Muscle layer of colon (tissue), 2 donors: ENCODE data around the gene FBLN7.

Source experiments
- H3K27ac ChIP-seq: one replicate; pipeline ENCODE4 v1.7.0; 2013; ENCODE audit warnings: low read depth, mild to moderate bottlenecking, low read length, moderate library complexity
- H3K27me3 ChIP-seq, 2 donors: one replicate each; pipeline ENCODE4 v1.7.0; 2013; ENCODE audit warnings: low read length in 2 of 2, mild to moderate bottlenecking in 2 of 2; ENCODE audit not compliant: insufficient read depth in 2 of 2, control insufficient read depth in 1 of 2
- H3K36me3 ChIP-seq: one replicate; pipeline ENCODE4 v1.7.0; 2013; ENCODE audit warnings: mild to moderate bottlenecking, low read length; ENCODE audit not compliant: insufficient read depth
- H3K4me1 ChIP-seq: one replicate; pipeline ENCODE4 v1.7.0; 2013; ENCODE audit warnings: mild to moderate bottlenecking, low read length; ENCODE audit not compliant: insufficient read depth
- H3K4me3 ChIP-seq, 2 donors: one replicate each; pipeline ENCODE4 v1.7.0; 2013; ENCODE audit warnings: low read length in 2 of 2, low read depth in 1 of 2, mild to moderate bottlenecking in 1 of 2, moderate library complexity in 1 of 2
- H3K9ac ChIP-seq: one replicate; pipeline ENCODE4 v1.7.0; 2013; ENCODE audit warnings: low read length
- H3K9me3 ChIP-seq: one replicate; pipeline ENCODE4 v1.7.0; 2013; ENCODE audit warnings: mild to moderate bottlenecking, low read length
- donor health status: abdominal sarcoma.
- donor health status: Adenocarcinoma of cecum.

FBLN7 gene

DNA sequence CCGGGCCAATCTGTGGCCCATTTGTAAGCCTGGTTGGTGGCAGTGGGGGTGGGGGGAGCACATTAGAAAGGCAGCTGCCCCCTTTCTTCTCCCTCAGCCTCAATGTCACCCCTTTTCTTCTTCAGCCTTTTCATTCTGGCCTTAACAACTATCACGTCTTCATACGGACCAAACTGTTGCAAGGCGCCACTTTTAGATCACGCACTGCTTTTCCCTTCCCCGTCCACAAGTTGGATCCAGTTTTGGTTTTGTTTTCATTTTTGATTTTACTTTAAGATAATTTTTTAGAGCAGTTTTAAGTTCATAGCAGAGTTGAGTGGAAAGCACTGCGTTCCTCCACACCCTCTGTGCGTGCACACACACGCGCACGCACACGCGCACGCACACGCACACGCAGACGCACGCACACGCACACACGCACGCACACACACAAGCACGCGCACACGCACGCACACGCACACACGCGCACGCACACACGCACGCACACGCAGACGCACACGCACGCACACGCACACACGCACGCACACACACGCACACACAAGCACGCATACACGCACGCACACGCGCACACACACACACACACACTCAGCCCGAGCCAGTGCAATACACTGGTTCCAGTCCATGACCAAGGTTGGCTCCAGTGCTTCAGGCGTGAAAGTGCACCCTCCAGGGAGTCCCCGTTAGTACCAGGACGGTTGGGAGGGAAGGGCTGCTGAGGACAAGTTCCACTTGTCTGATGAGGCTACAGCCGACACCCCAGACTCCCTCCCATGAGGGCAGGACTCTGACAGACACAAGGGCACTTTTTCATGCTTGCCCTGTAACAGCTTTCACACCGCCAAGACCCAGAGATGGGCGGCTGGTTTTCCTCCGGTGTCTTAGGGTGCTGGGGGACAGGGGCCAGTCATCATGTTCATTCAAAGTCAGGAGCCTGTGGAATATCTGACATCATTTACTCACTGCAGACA, 22.4 kb downstream of the FBLN7 start:
- no peaks in the 10 kb centered on the region for H3K27me3 ChIP-seq
- H3K36me3 ChIP-seq: no peaks in the 10 kb centered on the region
- H3K9ac ChIP-seq: no peak overlapping the region
- no peaks in the 10 kb centered on the region for H3K9me3 ChIP-seq
- no peak overlapping the region for H3K27ac ChIP-seq
- no peak overlapping the region for H3K4me3 ChIP-seq
- H3K4me1 ChIP-seq: no peaks in the 10 kb centered on the region

DNA sequence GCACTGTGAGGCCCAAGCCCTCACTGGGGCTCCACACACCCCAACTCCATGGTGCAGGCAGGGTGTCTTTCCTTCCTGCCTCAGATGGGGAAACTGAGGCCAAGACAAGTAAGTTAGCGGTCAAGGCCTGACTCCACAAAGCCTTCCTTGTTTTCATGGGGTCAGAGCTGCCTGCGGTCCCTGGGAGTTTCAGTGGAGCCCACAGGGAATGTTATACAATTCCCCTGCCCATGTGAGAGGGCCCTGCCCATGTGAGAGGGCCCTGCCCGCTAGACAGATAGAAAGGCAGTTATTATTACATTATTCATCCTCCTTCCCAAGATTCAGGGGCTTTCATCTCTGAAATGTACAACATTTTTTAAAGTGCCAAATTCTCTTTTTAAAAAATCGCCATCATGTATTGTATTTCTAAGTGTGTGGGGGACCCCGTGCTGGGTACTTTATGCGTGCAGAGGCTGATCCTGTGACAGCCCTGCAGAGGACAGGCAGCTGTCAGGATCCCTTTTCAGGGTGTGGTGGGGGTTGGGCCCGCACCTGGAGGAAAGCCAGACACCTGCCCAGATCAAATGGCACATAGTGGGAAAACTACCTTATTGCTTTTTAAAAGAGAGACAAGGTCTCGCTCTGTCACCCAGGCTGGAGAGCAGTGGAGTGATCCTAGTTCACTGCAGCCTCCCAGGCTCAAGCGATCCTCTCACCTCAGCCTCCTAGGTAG, 23.4 kb downstream of the FBLN7 start:
- H3K27ac ChIP-seq: no peak overlapping the region
- no peaks in the 10 kb centered on the region for H3K27me3 ChIP-seq
- H3K36me3 ChIP-seq: no peaks in the 10 kb centered on the region
- no peak overlapping the region for H3K4me3 ChIP-seq
- H3K9me3 ChIP-seq: no peaks in the 10 kb centered on the region
- no peak overlapping the region for H3K9ac ChIP-seq
- H3K4me1 ChIP-seq: no peaks in the 10 kb centered on the region

DNA sequence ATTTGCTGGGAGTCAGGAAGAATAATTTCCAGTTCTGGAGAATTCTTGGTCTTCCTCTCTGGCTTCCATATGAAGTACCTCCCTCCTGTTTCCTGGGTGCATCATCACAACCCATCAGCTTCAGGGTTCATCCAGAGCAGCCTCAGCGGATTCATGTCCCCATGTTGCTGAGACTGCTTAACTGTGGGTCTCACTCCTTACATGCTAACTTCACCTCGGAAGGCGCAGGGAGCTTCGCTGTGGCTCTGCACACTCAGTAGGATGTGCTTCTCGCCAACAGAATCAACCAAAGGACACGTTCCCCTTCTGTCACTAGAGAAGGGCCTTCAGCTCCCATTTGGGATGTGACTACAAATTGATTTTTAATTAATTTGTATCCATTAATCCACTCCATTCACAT, 24.2 kb downstream of the FBLN7 start:
- Histone ChIP-seq H3K9me3 (no peaks in the 10 kb centered on the region), H3K4me3 (no peak overlapping the region), H3K27me3 (no peaks in the 10 kb centered on the region), H3K27ac (no peak overlapping the region), H3K36me3 (no peaks in the 10 kb centered on the region), H3K4me1 (no peaks in the 10 kb centered on the region), H3K9ac (no peak overlapping the region)

DNA sequence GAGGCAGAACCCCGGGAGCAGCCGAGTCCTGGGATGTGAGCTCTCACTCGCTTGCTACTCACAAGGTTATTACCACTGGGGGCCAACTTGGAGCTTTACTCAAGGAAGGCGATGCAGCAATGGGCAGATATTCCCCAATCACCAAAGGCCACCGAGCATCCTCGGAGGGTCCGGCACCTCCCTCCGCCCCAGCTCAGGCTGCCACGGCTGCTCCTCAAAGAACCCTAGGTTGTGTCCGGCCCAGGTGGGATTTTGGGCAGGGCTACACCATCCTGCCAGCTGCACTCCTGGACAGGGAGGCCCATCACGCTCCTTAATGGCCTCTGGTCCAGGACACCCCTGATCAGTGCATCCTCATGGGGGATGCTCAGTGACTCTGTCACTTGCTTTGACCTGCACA, 24.8 kb downstream of the FBLN7 start:
- no peaks in the 10 kb centered on the region for H3K27me3 ChIP-seq
- no peak overlapping the region for H3K9ac ChIP-seq
- H3K36me3 ChIP-seq: no peaks in the 10 kb centered on the region
- H3K9me3 ChIP-seq: no peaks in the 10 kb centered on the region
- no peaks in the 10 kb centered on the region for H3K4me1 ChIP-seq
- no peak overlapping the region for H3K27ac ChIP-seq
- H3K4me3 ChIP-seq: no peak overlapping the region

DNA sequence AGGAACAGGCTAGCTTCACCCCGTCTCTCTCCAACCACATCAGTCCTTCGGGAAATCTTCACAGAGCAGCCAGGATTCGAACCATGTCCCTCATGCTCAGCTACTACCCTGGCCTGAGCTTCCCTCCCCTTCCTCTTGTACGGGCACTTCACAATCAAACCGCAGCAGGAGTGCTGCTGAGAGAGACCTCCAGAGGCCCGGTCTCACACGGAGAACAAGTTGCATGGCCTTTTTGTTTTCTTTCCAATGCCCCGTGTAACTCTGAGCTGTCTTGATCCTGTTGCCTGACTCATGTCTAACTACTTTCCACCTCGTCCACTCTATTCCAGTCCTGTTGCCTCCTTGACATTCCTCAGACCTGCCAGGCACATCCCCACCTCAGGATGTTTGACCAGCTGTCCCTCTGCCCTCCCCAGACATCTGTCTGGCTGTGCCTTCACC, 25.4 kb downstream of the FBLN7 start:
- no peaks in the 10 kb centered on the region for H3K4me1 ChIP-seq
- no peaks in the 10 kb centered on the region for H3K36me3 ChIP-seq
- no peak overlapping the region for H3K27ac ChIP-seq
- no peak overlapping the region for H3K4me3 ChIP-seq
- H3K9me3 ChIP-seq: no peaks in the 10 kb centered on the region
- no peak overlapping the region for H3K9ac ChIP-seq
- H3K27me3 ChIP-seq: no peaks in the 10 kb centered on the region

DNA sequence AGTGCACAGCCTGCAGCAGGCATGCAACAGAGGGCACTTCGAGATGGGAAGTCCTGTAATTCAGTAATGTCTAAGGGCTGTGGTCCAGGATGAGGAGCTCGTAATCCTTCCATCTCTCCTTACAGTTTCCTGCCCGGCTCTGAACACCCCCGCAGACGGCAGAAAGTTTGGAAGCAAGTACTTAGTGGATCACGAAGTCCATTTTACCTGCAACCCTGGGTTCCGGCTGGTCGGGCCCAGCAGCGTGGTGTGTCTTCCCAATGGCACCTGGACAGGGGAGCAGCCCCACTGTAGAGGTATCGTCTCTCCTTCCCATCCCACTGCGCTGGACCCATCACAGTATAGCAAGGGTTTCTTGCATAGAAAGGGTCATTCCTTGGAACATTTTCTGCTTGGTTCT, 26.7 kb downstream of the FBLN7 start:
- no peaks in the 10 kb centered on the region for H3K27me3 ChIP-seq
- no peak overlapping the region for H3K27ac ChIP-seq
- no peaks in the 10 kb centered on the region for H3K36me3 ChIP-seq
- H3K9ac ChIP-seq: no peak overlapping the region
- no peaks in the 10 kb centered on the region for H3K9me3 ChIP-seq
- H3K4me1 ChIP-seq: no peaks in the 10 kb centered on the region
- H3K4me3 ChIP-seq: no peak overlapping the region

DNA sequence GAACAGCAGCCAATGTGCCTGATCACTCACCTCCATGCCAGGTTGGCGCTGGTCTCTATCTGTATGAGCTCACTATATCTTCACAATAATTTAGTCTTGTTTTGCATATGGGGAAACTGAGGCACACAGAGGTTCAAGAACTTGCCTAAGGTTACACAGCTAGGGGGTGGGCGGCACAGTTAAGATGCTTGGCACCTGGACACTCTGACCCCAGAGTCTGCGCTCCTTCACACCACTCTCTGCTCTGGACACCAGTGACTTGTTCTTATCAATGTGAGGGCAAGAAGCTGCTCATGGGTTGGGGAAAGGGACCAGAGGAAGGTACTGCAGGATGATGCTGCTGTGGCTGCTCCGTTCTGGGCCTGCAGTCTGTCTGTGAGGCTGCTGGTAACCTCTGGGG, 27.1 kb downstream of the FBLN7 start:
- H3K27me3 ChIP-seq: no peaks in the 10 kb centered on the region
- no peak overlapping the region for H3K4me3 ChIP-seq
- H3K36me3 ChIP-seq: no peaks in the 10 kb centered on the region
- H3K27ac ChIP-seq: no peak overlapping the region
- no peaks in the 10 kb centered on the region for H3K9me3 ChIP-seq
- H3K4me1 ChIP-seq: no peaks in the 10 kb centered on the region
- H3K9ac ChIP-seq: no peak overlapping the region

DNA sequence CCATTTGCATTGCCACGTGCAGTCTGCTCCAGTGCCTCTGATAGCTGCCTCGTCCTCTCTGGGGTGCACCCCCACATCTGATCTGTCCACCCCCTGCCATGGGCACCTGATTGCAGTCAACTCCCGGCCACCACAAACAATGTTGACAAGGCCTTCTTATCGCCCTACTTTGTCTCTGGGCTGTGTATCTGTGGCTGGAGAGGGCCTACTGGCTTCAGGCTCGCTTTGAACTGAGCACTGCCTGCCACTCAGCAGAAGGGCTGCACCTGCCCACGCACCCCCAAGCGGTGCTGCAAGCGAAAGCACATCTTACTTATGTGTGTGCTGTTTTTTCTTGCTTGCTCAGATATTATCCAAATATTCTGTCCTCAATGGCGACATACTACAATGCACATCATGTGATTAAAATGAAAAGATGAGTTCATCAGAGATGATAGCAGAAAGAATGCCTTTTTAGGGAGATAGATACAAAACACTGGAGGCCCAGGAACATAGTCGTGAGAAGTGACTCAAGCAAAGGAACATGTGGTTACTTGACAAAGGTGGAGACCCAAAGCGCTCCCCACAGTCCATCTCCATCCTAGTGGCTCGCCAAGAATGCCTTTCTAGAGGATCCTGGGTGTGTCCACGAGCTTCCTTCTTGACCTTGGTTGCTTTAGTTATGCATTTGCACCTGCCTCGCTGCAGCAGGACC, 28.8 kb downstream of the FBLN7 start:
- Histone ChIP-seq H3K4me3 (no peak overlapping the region), H3K9ac (no peak overlapping the region), H3K4me1 (no peaks in the 10 kb centered on the region), H3K9me3 (no peaks in the 10 kb centered on the region), H3K27ac (no peak overlapping the region), H3K27me3 (no peaks in the 10 kb centered on the region), H3K36me3 (no peaks in the 10 kb centered on the region)

DNA sequence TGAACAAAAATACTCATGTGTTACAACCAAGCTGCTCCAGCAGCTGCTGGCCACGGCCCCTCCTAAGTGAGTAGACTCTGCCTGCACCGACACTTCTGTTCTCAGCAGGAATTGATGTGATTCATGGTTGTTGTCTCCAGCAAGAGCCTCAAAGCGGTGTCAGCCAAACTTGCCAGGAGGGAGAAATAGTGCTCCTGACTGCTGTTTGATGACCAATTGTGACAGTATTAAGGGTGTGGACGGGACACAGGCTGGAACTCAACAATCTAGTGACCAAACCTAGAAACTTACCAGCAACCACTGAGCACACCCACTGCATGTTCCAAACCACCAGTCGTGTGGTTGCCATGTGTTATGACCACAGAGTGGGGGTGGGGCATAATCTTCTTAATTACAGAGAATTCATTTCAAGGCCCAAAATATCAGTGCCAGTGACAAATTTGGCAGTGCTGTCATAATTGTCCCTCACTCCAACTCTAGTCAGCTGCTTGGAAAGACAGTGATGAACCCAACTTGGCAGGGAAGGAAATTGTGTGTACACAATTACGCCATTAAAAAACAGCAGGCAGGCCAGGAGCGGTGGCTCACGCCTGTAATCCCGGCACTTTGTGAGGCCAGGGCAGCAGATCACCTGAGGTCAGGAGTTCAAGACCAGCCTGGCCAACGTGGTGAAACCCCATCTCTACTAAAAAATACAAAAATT, 30.4 kb downstream of the FBLN7 start:
- Histone ChIP-seq H3K4me1 (no peaks in the 10 kb centered on the region), H3K27ac (no peak overlapping the region)

DNA sequence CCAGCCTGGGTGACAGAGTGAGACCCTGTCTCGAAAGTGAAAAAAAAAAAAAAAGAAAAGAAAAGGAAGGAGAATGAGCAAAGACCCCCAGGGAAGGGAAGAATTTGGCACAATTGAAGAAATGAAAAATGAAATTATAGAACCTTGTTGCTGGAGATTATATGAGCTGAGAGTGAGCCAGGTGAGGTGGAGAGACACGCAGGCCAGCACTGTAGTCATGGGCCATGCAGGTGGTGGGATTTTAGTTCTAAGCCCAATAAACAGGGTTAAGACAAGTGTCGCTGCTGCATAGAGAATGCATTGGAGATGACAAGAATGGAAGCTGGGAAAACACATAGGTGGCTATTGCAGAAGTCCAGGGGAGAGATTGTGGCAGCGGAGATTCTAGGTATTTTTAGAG, 32.3 kb downstream of the FBLN7 start:
- no peak overlapping the region for H3K4me3 ChIP-seq
- no peak overlapping the region for H3K27ac ChIP-seq
- no peaks in the 10 kb centered on the region for H3K9me3 ChIP-seq
- H3K36me3 ChIP-seq: no peaks in the 10 kb centered on the region
- no peak overlapping the region for H3K9ac ChIP-seq
- no peaks in the 10 kb centered on the region for H3K27me3 ChIP-seq
- no peaks in the 10 kb centered on the region for H3K4me1 ChIP-seq

More for the DNA sequence above, 30.4 kb downstream of the FBLN7 start:
- no peak overlapping the region for H3K4me3 ChIP-seq
- no peaks in the 10 kb centered on the region for H3K9me3 ChIP-seq
- H3K9ac ChIP-seq: no peak overlapping the region
- H3K27me3 ChIP-seq: no peaks in the 10 kb centered on the region
- no peaks in the 10 kb centered on the region for H3K36me3 ChIP-seq
